Inferior parietal cortex (tissue), 1 donor: ENCODE results near the gene MEIOC.

ENCODE experiments used
- DNase-seq: peaks from one replicate; pipeline ENCODE4 v3.0.0-alpha.2; 2016; ENCODE audit errors: extremely low spot score

Gene MEIOC

DNA sequence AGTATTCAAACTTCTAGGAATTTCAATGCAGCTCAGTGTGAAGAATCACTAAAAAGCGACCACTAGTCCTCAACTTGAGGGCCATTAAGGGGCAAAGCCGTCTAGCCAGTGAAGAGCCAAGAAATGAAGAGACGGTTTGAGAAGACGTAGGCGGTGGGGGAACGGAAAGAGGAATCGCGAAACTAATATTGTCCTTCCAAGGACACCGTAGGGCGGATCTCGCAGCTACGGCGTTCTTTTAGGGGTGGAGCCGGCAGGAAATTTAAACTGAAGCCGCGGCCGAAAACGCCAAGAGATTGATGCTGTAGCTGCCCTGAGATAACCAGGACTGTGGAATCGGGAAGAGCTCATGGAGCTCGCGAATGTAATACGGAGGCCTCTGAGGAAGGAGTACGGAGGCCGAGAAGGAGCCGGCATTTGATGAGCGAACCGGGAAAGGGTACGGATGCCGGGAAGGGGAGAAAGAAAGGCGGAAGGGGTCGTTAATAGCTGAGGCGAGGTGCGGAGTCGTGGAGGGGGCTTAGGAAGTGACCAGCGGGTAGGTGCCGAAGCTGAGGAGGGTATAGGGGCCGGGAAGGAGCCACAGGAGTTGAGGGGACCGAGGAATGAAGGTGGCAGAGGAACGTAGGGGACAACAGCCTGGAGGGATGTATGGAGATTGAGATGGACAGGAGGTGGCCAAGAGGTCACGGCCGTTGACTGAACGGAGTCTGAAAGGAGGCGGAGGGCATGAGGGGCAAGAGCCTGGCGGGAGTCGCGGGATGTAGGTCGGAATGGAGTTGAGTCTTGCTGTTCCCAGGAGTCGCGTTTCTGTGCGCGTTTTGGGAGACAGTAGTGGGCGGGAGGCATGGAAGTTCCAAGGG lies 52.4 kb downstream of the MEIOC start, which contains the start of gene DBF4B:
DBF4B (plus strand) TSS at position 265 of the 863 bp plus-strand sequence; CDS start at position 421, 156 bp downstream.
- peak; percentile 96 for DNase-seq

DNA sequence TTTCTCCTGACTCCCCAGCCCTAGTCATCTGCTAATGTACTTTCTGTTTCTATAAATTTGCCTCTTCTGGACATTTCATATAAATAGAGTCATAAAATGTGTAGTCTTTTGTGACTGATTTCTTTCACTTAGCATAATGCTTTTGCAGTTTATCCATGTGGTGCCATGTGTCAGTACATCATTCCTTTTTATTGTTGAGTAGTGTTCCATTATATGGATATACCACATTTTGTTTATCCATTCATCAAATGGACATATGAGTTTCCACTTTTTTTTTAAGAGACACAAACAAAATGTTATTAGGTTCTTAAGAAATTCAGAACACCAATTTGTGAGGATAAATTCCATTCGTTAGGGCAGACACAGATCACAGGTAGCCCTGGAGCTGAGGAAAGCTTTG lies 63.2 kb downstream of the MEIOC start:
- no peak for DNase-seq

DNA sequence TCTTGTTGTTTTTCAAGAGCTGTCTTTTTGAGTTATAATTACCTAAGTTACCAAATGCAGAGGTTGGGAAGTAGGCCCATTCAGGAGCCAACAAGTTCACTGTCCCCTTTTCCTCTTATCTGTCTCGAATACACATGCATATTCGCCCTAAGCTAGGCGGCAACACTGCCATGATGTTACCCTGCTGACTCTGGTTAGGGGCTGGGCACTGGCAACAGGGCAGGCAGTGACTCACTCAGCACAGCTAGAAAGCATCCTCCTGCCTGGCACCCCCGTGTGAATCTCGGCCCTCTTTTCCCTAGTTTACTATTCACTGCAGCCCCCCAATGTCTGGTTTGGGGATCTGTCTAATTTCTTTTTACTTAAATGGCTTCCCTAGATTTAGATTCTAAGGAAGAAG lies 66.0 kb downstream of the MEIOC start:
- DNase-seq: no peak
